Suprapubic skin (tissue), 4 donors: ENCODE data around the gene CYP2C9.

ENCODE experiments used
- EP300 ChIP-seq: sonication (generic); formaldehyde crosslinking; IDR thresholded peaks from one replicate; pipeline ENCODE4 v1.6.1; 2017; ENCODE audit warnings: antibody characterized with exemption
- POLR2A ChIP-seq, 2 donors: fragments of 450-650 bp; IDR thresholded peaks; one replicate each; pipeline ENCODE4 v1.6.1; 2017; ENCODE audit warnings: antibody characterized with exemption in 2 of 2, mild to moderate bottlenecking in 2 of 2, moderate library complexity in 2 of 2
- POLR2AphosphoS5 ChIP-seq, 3 donors: sonication (generic); formaldehyde crosslinking; IDR thresholded peaks; one replicate each; pipeline ENCODE4 v1.6.1; 2017; ENCODE audit warnings: antibody characterized with exemption in 3 of 3
- TF ChIP-seq, protein P1 (sequence below), 2 donors: fragments of 200-600 bp in 1 of 2; fragments of 450-650 bp in 1 of 2; sonication (generic) in 1 of 2; IDR thresholded peaks; one replicate each; pipeline ENCODE4 v1.5.1; 2016 to 2019; ENCODE audit warnings: antibody characterized with exemption in 2 of 2, mild to moderate bottlenecking in 1 of 2, moderate library complexity in 1 of 2

DNA sequence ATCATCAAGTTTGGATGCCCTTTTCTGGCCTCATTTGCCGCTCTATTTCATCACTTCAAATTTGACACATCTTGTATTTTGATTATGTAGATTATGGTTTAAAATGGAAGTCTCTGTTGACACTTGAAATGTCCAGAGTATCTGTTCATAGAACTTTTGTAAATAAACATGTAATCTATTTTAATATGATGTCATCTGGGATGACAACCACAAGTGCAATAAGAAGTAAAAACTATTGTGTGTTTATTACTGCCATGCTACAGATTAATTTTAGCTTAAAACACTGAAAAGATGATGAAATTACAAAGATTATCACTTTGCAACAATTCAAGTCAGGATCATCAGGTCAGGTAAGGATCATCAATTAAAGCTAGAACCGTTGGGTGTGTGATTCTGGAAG lies 100.8 kb downstream of the CYP2C9 start:
- TF ChIP-seq EP300 (no peak), POLR2A (IDR thresholded peaks at IDR 0.05) (no peak), POLR2AphosphoS5 (IDR thresholded peaks at IDR 0.05) (no peak)
- TF ChIP-seq, protein P1, sequence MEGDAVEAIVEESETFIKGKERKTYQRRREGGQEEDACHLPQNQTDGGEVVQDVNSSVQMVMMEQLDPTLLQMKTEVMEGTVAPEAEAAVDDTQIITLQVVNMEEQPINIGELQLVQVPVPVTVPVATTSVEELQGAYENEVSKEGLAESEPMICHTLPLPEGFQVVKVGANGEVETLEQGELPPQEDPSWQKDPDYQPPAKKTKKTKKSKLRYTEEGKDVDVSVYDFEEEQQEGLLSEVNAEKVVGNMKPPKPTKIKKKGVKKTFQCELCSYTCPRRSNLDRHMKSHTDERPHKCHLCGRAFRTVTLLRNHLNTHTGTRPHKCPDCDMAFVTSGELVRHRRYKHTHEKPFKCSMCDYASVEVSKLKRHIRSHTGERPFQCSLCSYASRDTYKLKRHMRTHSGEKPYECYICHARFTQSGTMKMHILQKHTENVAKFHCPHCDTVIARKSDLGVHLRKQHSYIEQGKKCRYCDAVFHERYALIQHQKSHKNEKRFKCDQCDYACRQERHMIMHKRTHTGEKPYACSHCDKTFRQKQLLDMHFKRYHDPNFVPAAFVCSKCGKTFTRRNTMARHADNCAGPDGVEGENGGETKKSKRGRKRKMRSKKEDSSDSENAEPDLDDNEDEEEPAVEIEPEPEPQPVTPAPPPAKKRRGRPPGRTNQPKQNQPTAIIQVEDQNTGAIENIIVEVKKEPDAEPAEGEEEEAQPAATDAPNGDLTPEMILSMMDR (IDR thresholded peaks at IDR 0.05) = no peak
